Thyroid gland (tissue), 4 donors: Measurements from ENCODE around the gene GALNT17. TPM values are rescaled to one million over a fixed set of nuclear protein-coding genes. Genes with fewer than 3 reads are reported as not detected.

Experiments used
- DNase-seq, 2 donors: peaks; one replicate each; pipeline ENCODE4 v3.0.0-alpha.2; 2019
- H3K27ac ChIP-seq, 3 donors: fragments of 200-600 bp; sonication (generic); 1 replicate in 2 of 3; 2 replicates in 1 of 3; pipeline ENCODE4 v1.5.1; 2016 to 2019; ENCODE audit warnings: mild to moderate bottlenecking in 1 of 3, moderate library complexity in 1 of 3
- H3K27me3 ChIP-seq: fragments of 200-600 bp; sonication (generic); one replicate; pipeline ENCODE4 v1.5.1; 2019
- H3K36me3 ChIP-seq, 2 donors: fragments of 200-600 bp; sonication (generic); one replicate each; pipeline ENCODE4 v1.5.1; 2016 to 2019
- H3K4me1 ChIP-seq, 2 donors: fragments of 200-600 bp; sonication (generic); one replicate each; pipeline ENCODE4 v1.5.1; 2017 to 2019
- H3K4me3 ChIP-seq, 3 donors: fragments of 200-600 bp; sonication (generic); replicated peaks in 1 of 3; 1 replicate in 2 of 3; 2 replicates in 1 of 3; pipeline ENCODE4 v1.5.1; 2016; ENCODE audit warnings: mild to moderate bottlenecking in 1 of 3
- H3K9me3 ChIP-seq: fragments of 200-600 bp; sonication (generic); one replicate; pipeline ENCODE4 v1.5.1; 2017
- CTCF ChIP-seq, 6 experiments: fragments of 200-600 bp in 3 of 6; fragments of 450-650 bp in 3 of 6; sonication (generic) in 3 of 6; IDR thresholded peaks; one replicate each; pipeline ENCODE4 v1.5.1; 2016 to 2019; ENCODE audit warnings: antibody characterized with exemption in 6 of 6, mild to moderate bottlenecking in 2 of 6, inconsistent platforms in 1 of 6, moderate library complexity in 1 of 6
- POLR2A ChIP-seq, 2 donors: fragments of 450-650 bp; IDR thresholded peaks; one replicate each; pipeline ENCODE4 v1.6.1; 2017; ENCODE audit warnings: antibody characterized with exemption in 2 of 2, mild to moderate bottlenecking in 2 of 2, moderate library complexity in 1 of 2
- WGBS, 2 donors: methylation state at CpG; one replicate each; pipeline ENCODE4 v1.1.5; 2017; 5-methylcytosine and 5-hydroxymethylcytosine counted together
- intact Hi-C: fragments of 100-400 bp; cut with DNase I; formaldehyde crosslinking; loops from one replicate; pipeline ENCODE4 v1.15.1; 2023
- total RNA-seq, 4 donors: library from RNA; depleted of rRNA; stranded (reverse); fragments of >200 nt; gene quantifications; one replicate each; pipeline ENCODE4 v1.2.3, GENCODE V29; 2016

The GALNT17 gene
- total RNA-seq, 4 donors from 2014 or later = 5.8 to 63.8 (median 37.1) TPM

GRCh38 chr7:71479231-71479630 is 347.3 kb downstream of the GALNT17 start:
- no peaks in the 10 kb centered on the region for H3K27me3 ChIP-seq
- no peaks in the 10 kb centered on the region for H3K9me3 ChIP-seq
- no peak for DNase-seq
- TF ChIP-seq CTCF (IDR thresholded peaks at IDR 0.05) (no peak), POLR2A (IDR thresholded peaks at IDR 0.05) (no peak)
- WGBS, 2 donors = 33 to 48% methylated on average over 2 of the region's 2 CpGs
- intact Hi-C loops = no loop called here
- H3K4me1 ChIP-seq = peaks cover 4 to 6% of the 10 kb centered on the region in 2 donors
- H3K4me3 ChIP-seq = no peak overlapping the region
- no peak overlapping the region for H3K27ac ChIP-seq
- no peaks in the 10 kb centered on the region for H3K36me3 ChIP-seq

- intact Hi-C loops = no loop called here
- H3K9me3 ChIP-seq = no peaks in the 10 kb centered on the region
- H3K36me3 ChIP-seq = no peaks in the 10 kb centered on the region
- no peak for DNase-seq
- TF ChIP-seq POLR2A (IDR thresholded peaks at IDR 0.05) (no peak), CTCF (IDR thresholded peaks at IDR 0.05) (no peak)
- peaks cover 4 to 6% of the 10 kb centered on the region in 2 donors for H3K4me1 ChIP-seq
- 100% methylated on average over 2 of the region's 2 CpGs for WGBS, 2 donors
- H3K4me3 ChIP-seq = no peak overlapping the region
- no peaks in the 10 kb centered on the region for H3K27me3 ChIP-seq
- no peak overlapping the region for H3K27ac ChIP-seq
Observed at GRCh38 chr7:71480791-71481190, 348.8 kb downstream of the GALNT17 start.

- Histone ChIP-seq H3K36me3 (no peaks in the 10 kb centered on the region), H3K9me3 (no peaks in the 10 kb centered on the region), H3K27me3 (no peaks in the 10 kb centered on the region), H3K27ac (no peak overlapping the region), H3K4me3 (no peak overlapping the region), H3K4me1 (peaks cover 4 to 6% of the 10 kb centered on the region in 2 donors)
- TF ChIP-seq CTCF (IDR thresholded peaks at IDR 0.05) = no peak
- TF ChIP-seq POLR2A (IDR thresholded peaks at IDR 0.05) = no peak
- intact Hi-C loops = no loop called here
- 87 to 92% methylated on average over 6 of the region's 6 CpGs for WGBS, 2 donors
- no peak for DNase-seq
Observed at GRCh38 chr7:71482284-71482683, 350.3 kb downstream of the GALNT17 start.

GRCh38 chr7:71484380-71484779 is 352.4 kb downstream of the GALNT17 start:
- WGBS, 2 donors = 90 to 95% methylated on average over 3 of the region's 3 CpGs
- TF ChIP-seq POLR2A (IDR thresholded peaks at IDR 0.05) (no peak), CTCF (IDR thresholded peaks at IDR 0.05) (no peak)
- intact Hi-C loops = no loop called here
- no peaks in the 10 kb centered on the region for H3K9me3 ChIP-seq
- DNase-seq = no peak
- H3K27ac ChIP-seq = no peak overlapping the region
- peaks cover 0 to 5% of the 10 kb centered on the region in 2 donors for H3K4me1 ChIP-seq
- H3K36me3 ChIP-seq = no peaks in the 10 kb centered on the region
- H3K27me3 ChIP-seq = no peaks in the 10 kb centered on the region
- H3K4me3 ChIP-seq = no peak overlapping the region

DNA sequence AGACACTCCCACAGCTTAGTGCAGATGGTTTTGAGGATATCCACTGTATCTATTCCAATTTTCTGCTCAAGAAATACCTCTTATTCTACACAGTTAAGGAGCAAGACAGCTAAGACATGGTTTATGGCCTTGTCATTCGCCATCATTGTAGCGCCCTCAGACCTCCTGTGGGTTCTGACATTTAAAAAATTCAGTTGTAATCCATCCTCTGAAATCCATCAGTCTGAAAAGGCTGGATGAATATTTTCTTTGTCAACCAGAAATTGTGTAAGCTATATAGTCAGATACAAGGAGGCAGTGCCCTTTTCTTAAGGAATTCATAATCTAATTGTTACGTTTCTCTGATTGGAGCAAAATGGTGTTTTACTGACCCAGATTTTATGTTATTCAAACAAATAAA is 353.6 kb downstream of the GALNT17 start:
- Histone ChIP-seq H3K27me3 (no peaks in the 10 kb centered on the region), H3K9me3 (no peaks in the 10 kb centered on the region), H3K4me3 (no peak overlapping the region), H3K36me3 (no peaks in the 10 kb centered on the region), H3K4me1 (no peaks in the 10 kb centered on the region), H3K27ac (no peak overlapping the region)
- WGBS, 2 donors = 95 to 98% methylated on average over 3 of the region's 3 CpGs
- DNase-seq = no peak
- TF ChIP-seq CTCF (IDR thresholded peaks at IDR 0.05) (no peak), POLR2A (IDR thresholded peaks at IDR 0.05) (no peak)
- intact Hi-C loops = no loop called here
